GM19023 (cell line): Measurements from ENCODE around the gene PSMD14.

ENCODE experiments used
- ATAC-seq: cut with Tn5 transposase; IDR thresholded peaks from one replicate; pipeline ENCODE4 v1.9.1; 2021; ENCODE audit warnings: mild to moderate bottlenecking, moderate library complexity; ENCODE audit not compliant: unreplicated experiment

Gene PSMD14

GRCh38 chr2:161418275-161418714, 110.1 kb downstream of the PSMD14 start:
- no peak for ATAC-seq

DNA sequence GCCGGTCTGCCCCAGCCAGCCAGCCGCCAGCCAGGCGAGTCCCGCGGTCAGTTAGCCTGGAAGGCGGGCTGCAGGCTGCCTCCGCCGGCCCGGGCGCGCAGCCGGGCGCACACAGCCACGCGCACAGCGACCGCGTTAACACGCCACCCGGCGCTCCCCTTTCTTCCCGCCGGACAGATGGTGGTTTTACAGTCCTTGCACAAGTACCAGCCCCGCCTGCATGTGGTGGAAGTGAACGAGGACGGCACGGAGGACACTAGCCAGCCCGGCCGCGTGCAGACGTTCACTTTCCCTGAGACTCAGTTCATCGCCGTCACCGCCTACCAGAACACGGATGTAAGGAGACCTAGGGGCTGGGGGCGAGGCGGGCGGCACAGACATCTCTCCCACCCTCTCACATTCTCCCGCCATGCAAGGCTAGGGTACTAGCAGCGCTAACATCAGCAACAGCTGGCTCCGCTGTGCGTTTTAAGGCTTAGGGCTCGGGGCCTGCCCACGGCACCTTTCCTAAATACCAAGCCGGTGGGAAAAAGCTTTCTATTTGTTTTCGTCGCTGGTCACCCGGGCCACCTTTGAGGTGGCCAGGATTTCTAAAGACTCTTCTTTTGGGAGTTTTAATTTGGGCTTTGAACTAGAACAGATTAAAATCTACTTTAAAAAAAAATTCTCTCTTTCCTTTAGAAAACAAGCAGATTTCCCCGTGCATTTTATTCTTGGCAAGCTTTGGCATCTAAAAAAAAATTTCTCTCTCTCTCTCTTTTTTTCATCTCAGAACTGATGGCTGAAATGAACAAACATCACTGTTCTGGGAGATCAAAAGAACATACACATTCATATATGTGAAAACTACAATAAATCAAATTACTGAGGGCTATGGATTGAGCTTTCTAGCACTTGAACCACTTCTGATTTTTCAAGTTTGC, 110.8 kb downstream of the PSMD14 start:
- ATAC-seq, result no peak

DNA sequence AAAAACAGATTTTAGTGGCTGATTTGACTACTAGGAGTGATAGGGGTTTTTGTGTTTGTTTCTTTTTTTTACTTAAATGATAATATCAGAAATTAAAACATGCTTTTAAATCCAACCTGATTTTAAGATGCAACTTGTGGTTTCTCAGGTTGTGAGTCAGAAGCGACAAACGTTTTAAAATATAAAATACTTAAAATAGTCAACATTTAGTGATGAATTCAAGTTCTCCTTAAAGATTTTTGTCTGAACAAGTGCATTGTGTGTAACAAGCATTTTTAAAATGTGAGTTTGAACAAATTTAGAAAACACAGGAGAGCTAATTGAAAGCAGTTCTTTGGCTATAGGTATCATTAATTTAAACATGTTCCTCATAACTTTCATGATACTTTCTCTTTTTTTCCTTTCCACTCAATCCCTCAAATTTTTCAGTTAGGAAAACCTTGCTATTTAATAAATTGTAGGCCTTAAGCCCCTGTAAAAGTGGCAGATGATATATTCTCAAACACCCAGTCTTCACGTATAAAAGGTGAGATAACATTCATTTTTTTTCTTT, 111.5 kb downstream of the PSMD14 start:
- ATAC-seq, result no peak

DNA sequence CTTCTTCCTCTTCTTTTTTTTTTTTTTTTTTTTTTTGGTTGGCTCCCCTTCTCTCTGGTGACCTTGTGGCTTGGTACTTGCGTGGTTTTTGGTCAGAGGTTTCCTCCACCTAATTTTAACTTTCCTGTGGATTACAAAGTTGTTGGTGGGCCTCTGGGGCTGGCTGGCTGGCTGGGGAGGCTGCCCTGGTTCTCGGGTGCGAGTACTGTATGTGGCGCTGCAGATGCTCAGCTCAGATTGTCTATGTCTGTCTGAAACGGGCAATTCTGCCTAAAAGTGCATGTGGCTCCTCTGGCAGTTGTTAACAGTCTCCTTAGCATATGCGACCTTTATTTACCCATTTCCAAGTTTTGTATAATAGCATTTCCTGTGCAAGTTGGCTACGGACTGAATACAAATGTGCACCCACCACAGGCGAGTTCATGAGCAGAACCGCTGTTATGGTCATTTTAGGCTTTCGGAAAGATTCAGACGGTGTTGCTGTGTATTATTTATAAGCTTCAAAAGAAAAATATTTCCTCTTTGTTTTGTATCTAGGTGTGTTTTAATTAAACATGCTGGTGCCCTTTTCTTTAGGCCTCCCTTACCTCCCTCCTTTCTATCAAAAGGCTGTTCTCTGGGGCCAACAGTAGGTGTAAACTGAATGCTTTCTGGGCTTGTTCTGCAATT, 112.3 kb downstream of the PSMD14 start:
- no peak for ATAC-seq

- ATAC-seq, result no peak
Measured at GRCh38 chr2:161421686-161422085, 113.5 kb downstream of the PSMD14 start.

DNA sequence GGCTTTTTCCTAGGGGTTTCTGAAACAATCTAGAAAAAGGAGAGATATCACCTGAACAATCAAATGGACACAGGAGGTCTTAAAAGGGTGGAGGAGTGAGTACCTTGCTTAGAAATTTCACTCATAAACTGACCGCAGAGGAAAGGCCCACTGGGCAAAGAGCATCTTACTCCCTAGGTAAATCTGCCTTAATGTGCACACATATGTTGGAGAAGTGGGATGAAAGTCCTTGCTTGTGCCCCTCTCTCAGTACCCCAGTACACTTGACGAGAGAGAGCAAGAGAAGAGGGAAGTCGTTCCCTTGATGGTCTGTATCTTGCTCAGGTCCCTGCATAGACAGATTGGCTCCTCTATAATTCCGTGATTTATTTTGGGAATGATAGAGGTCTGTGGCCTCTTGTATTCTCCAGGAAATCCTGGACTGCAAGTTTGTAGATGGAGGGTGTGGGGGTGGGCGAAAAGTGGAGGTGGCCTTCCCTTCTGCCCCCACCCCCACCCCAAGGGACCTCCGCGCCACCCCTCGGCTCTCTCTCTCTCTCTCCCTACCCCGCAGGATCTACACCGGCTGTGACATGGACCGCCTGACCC, 114.7 kb downstream of the PSMD14 start:
- ATAC-seq, result no peak

GRCh38 chr2:161423421-161424393, 115.5 kb downstream of the PSMD14 start:
- ATAC-seq, result no peak

DNA sequence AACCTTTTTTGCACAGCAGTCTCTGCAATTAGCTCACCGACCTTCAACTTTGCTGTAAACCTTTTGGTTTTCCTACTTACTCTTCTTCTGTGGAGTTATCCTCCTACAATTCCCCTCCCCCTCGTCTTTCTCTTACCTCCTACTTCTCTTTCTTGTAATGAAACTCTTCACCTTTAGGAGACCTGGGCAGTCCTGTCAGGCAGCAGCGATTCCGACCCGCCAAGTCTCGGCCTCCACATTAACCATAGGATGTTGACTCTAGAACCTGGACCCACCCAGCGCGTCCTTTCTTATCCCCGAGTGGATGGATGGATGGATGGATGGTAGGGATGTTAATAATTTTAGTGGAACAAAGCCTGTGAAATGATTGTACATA, 116.2 kb downstream of the PSMD14 start:
- ATAC-seq, result no peak

DNA sequence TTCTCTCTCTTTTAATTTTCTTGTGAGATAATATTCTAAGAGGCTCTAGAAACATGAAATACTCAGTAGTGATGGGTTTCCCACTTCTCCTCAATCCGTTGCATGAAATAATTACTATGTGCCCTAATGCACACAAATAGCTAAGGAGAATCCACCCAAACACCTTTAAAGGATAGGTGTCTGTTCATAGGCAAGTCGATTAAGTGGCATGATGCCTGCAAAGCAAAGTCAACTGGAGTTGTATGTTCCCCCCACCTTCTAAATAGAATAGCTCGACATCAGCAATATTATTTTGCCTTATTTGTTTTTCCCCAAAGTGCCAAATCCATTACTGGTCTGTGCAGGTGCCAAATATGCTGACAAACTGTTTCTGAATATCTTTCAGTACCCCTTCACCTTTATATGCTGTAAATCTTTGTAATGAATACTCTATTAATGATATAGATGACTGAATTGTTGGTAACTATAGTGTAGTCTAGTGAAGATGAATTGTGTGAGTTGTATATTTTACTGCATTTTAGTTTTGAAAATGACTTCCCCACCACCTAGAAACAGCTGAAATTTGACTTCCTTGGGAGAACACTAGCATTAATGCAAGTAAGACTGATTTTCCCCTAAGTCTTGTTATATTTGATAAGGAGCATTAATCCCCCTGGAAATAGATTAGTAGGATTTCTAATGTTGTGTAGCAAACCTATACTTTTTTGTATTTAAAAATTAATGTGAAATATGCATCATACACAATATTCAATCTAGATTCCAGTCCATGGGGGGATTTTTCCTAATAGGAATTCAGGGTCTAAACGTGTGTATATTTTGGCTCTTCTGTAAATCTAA, 116.9 kb downstream of the PSMD14 start:
- ATAC-seq, result no peak

DNA sequence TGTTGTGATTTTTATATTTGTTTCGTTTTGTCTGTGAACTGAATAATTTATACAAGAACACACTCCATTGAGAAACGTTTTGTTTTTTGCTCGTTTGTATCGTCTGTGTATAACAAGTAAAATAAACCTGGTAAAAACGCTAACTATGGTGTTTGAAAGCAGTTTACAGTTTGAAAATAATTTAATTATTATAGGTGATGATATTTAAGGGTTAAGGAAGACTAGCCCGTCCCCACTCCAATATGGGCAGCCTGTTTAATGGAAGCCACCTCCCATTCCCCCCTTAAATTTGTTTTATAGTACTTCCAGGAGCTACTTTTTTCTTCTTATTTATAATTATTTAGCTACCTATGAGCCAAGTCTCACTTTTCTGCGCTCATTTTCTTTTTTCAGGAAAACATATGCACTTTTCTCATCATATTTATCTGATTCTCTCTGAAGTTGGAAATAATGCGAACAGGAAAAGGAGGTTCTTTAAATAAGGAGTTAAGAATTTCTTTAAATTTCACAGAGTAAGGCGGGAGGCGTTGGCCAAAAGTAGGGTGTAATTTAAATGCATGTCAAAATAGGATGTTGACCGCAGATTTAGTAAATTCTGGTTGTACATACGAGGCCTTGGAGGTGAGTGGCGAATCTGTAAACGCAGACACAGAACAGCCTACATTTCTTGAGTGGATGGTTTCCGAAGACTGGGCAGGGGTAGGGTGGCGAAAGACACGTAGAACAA, 117.7 kb downstream of the PSMD14 start:
- ATAC-seq, result no peak

DNA sequence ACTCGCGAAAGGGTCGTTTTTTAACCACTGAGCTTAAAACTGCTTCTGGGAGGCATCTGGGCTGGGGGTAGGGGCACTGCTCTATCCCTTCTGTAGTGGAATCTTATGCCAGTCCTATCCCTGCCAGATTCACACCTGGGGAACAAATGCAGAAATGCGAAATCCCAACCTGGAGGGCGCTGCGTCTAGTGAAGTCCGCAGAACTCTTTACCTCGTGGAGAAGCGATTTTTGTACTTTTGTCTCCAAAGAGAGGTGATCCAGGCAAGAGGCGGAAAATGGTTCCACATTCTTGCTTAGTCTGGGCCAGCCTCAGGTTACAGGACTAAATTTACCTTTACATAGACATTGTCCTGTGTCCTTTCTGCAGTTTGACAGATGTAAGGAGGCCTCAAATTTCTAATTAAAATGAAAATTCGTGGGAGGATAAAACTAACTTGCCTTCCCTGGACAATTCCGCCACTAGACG, 118.3 kb downstream of the PSMD14 start:
- ATAC-seq, result no peak

DNA sequence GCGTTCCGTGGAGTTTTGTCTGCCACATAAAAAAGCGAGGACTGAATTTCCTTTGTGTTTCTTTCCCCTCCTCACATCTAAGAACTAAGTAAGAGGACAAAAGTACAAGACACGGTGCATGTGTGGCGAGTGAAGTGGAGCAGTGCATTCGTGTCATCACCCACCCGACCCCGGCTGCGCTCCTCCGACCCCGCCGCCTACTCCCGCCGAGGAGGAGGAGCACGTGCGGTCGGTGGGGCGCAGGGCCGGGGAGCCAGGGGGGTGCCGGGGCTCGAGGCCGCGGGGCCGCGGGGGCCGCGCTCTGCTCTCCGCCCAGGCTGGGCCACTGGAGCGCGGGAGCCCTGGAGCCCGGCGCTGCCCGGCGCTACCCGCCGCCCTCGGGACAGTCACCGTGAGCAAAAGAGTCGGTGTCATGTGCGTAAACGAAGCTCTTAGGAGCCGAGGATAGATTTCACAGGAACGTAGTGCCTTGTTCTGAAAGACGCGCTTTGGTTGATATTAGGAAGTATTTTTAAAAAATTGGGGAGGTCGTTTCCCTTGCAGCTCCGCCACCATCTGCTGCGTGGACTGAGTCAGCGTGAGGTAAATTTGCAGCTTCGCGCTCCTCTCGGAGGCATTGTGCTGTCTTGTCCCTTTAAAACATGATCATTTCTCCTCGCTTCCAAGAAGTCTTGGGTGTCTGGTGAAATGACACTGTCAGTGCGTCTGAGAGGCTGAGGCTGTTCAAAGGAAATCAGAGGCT, 118.9 kb downstream of the PSMD14 start:
- no peak for ATAC-seq

GRCh38 chr2:161427664-161428587, 119.7 kb downstream of the PSMD14 start:
- no peak for ATAC-seq

- no peak for ATAC-seq
Measured at GRCh38 chr2:161430386-161430785, 122.2 kb downstream of the PSMD14 start.

GRCh38 chr2:161432107-161432506, 123.9 kb downstream of the PSMD14 start:
- ATAC-seq, result no peak

DNA sequence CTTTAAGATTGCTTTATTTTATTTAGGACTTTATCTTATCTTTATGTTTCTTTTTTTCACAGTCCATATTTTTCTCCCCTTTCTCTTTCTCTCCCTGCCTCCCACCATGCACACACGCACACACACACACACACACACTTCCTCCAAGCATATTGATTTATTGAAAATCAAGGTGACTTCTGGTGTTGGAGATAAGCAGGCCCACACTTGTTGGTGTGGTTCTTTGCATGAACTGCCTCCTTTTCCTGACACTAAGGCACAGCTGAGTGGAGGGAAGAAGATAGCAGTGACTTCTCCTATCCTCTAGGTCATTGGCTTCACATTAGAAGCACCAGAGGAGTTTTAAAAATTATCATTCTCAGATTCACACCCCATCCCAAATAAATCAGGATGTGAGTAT, 125.9 kb downstream of the PSMD14 start:
- ATAC-seq, result no peak

DNA sequence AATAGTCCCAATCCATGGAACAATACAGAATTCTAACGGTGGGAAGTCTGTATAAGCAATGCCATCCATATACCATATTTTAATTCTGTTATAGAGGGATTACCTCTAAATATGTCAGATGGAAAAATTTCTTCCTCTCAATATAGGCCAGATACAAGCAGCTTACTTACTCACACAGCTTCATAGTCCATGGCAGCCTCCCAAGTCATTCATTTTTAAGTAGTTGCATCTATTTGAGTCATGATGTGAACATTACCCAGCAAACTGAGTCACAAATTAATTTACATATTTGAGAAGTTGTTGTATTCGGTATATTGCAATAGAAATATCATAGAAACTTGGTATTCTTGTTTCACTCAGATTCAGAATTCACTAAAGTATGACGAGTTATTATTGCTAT, 128.2 kb downstream of the PSMD14 start:
- no peak for ATAC-seq
